Thyroid gland (tissue), 4 donors: Measurements from ENCODE around the gene MTREX.

ENCODE experiments used
- CTCF ChIP-seq, 6 experiments: fragments of 200-600 bp in 3 of 6; fragments of 450-650 bp in 3 of 6; sonication (generic) in 3 of 6; IDR thresholded peaks; one replicate each; pipeline ENCODE4 v1.5.1; 2016 to 2019; ENCODE audit warnings: antibody characterized with exemption in 6 of 6, mild to moderate bottlenecking in 2 of 6, inconsistent platforms in 1 of 6, moderate library complexity in 1 of 6
- POLR2A ChIP-seq, 2 donors: fragments of 450-650 bp; IDR thresholded peaks; one replicate each; pipeline ENCODE4 v1.6.1; 2017; ENCODE audit warnings: antibody characterized with exemption in 2 of 2, mild to moderate bottlenecking in 2 of 2, moderate library complexity in 1 of 2

- TF ChIP-seq CTCF (IDR thresholded peaks at IDR 0.05) (no peak), POLR2A (IDR thresholded peaks at IDR 0.05) (no peak)
Measured at GRCh38 chr5:55402199-55402598, 94.4 kb downstream of the MTREX start.
